K562 (cell line): Measurements from ENCODE around the gene TLR5. TPM values are rescaled to one million over a fixed set of nuclear protein-coding genes. Genes with fewer than 3 reads are reported as not detected.

Experiments
- ATAC-seq: fragments of 200-7000 bp; cut with Tn5 transposase; 3 replicates; pipeline ENCODE4 v1.9.1; 2020; ENCODE audit warnings: moderate library complexity
- BruUV-seq: library from RNA; stranded (reverse); fragments of 400-500 nt; replicated peaks from 2 replicates; lab custom pipeline; 2021; lab: Mats Ljungman, UMichigan
- CTCF ChIA-PET: fragments of 300-600 bp; formaldehyde crosslinking; extraction: SDS; loops from one replicate; lab custom pipeline; 2021; ENCODE audit warnings: low intra/inter-chr PET ratio; lab: Yijun Ruan, JAX
- POLR2A ChIA-PET: fragments of 300-600, 350-650 bp; sonication (Branson Sonifier 250); formaldehyde crosslinking; extraction: SDS; loops from one replicate; lab custom pipeline; 2021; ENCODE audit warnings: antibody characterized with exemption, inconsistent platforms; lab: Yijun Ruan, JAX
- DNase-seq, 4 experiments: peaks; one replicate each; pipeline versions ENCODE4 v3.0.0 to v3.0.0-alpha.2; 2011 to 2018; ENCODE audit warnings: low spot score in 3 of 4, mixed read lengths in 3 of 4; ENCODE audit errors: extremely low read depth in 1 of 4
- FAIRE-seq: peaks from 2 replicates; lab custom pipeline; 2011; peaks lifted over from hg19 to GRCh38; lab: Jason Lieb, UNC
- H2AFZ ChIP-seq: 2 replicates; pipeline ENCODE4 v1.6.0; 2011; ENCODE audit warnings: low read depth, low read length, control low read depth, inconsistent platforms
- H3K27ac ChIP-seq: fragments of 200-600 bp; 3 replicates; pipeline ENCODE4 v1.8.0; 2011; ENCODE audit warnings: low read depth, mild to moderate bottlenecking, control low read depth, inconsistent platforms, low read length, moderate library complexity, mixed read lengths; ENCODE audit errors: extremely low read depth
- H3K27me3 ChIP-seq, 2 experiments: fragments of 300-600 bp in 1 of 2; 2 replicates in 1 of 2; 3 replicates in 1 of 2; pipeline versions ENCODE4 v1.6.0 to v1.8.0; 2011; ENCODE audit warnings: inconsistent platforms in 2 of 2, low read length in 2 of 2, mild to moderate bottlenecking in 1 of 2, mixed read lengths in 1 of 2, moderate library complexity in 1 of 2; ENCODE audit not compliant: control insufficient read depth in 2 of 2, insufficient read depth in 2 of 2
- H3K36me3 ChIP-seq: fragments of 300-600 bp; 3 replicates; pipeline ENCODE4 v1.8.0; 2011; ENCODE audit warnings: mild to moderate bottlenecking, low read length, inconsistent platforms; ENCODE audit not compliant: control insufficient read depth, insufficient read depth
- H3K4me1 ChIP-seq, 2 experiments: fragments of 200-600 bp in 1 of 2; replicated peaks in 1 of 2; 2 replicates in 1 of 2; 3 replicates in 1 of 2; pipeline versions ENCODE4 v1.5.1 to v1.8.0; 2011; ENCODE audit warnings: inconsistent platforms in 2 of 2, low read length in 2 of 2, mild to moderate bottlenecking in 1 of 2, mixed read lengths in 1 of 2, moderate library complexity in 1 of 2; ENCODE audit not compliant: control insufficient read depth in 2 of 2, insufficient read depth in 2 of 2
- H3K4me2 ChIP-seq: 2 replicates; pipeline ENCODE4 v1.6.1; 2011; ENCODE audit warnings: low read length, control low read depth, inconsistent platforms, mixed read lengths; ENCODE audit not compliant: insufficient read depth
- H3K4me3 ChIP-seq: fragments of 200-600 bp; sonication (generic), shearing (Covaris generic); 2 replicates; pipeline ENCODE4 v1.5.1; 2016; ENCODE audit warnings: control low read depth, inconsistent platforms
- H3K79me2 ChIP-seq: fragments of 200-600 bp; 3 replicates; pipeline ENCODE4 v1.8.0; 2011; ENCODE audit warnings: low read length, inconsistent platforms; ENCODE audit not compliant: control insufficient read depth, insufficient read depth
- H3K9ac ChIP-seq, 2 experiments: 2 replicates each; pipeline versions ENCODE4 v1.6.0 to v1.6.1; 2011; ENCODE audit warnings: low read depth in 2 of 2, low read length in 2 of 2, control low read depth in 1 of 2, inconsistent platforms in 1 of 2, mild to moderate bottlenecking in 1 of 2, mixed read lengths in 1 of 2; ENCODE audit not compliant: insufficient read depth in 1 of 2
- H3K9me1 ChIP-seq: one replicate; pipeline ENCODE4 v1.6.0; 2011; ENCODE audit warnings: inconsistent platforms, mild to moderate bottlenecking, low read length, moderate library complexity; ENCODE audit not compliant: control insufficient read depth, insufficient read depth
- H3K9me3 ChIP-seq: replicated peaks from 2 replicates; pipeline ENCODE4 v1.5.1; 2011; ENCODE audit warnings: low read depth, low read length, inconsistent platforms; ENCODE audit not compliant: control insufficient read depth, insufficient read depth
- H4K20me1 ChIP-seq: replicated peaks from 2 replicates; pipeline ENCODE4 v1.6.1; 2011; ENCODE audit warnings: low read length, inconsistent platforms, mixed read lengths; ENCODE audit not compliant: control insufficient read depth, insufficient read depth
- CBX8 ChIP-seq: fragments of 200-600 bp; sonication (generic); IDR thresholded peaks from 2 replicates; pipeline ENCODE4 v1.6.1; 2012; ENCODE audit warnings: borderline replicate concordance, mixed run types, low read depth, mild to moderate bottlenecking, moderate library complexity, mixed read lengths, low read length, control low read depth, inconsistent platforms; ENCODE audit not compliant: poor library complexity, severe bottlenecking; ENCODE audit errors: extremely low read depth
- DDX20 ChIP-seq: fragments of 450-650 bp; IDR thresholded peaks from 2 replicates; pipeline ENCODE4 v1.6.1; 2016; ENCODE audit warnings: missing genetic modification characterization, low read depth, mild to moderate bottlenecking, missing compliant biosample characterization, moderate library complexity
- KLF10 ChIP-seq: fragments of 250-450 bp; sonication (Bioruptor Pico); IDR thresholded peaks from 2 replicates; pipeline ENCODE4 v1.6.1; 2021; ENCODE audit warnings: matching md5 sums
- MAFG ChIP-seq: fragments of 450-650 bp; conservative IDR thresholded peaks from 2 replicates; pipeline ENCODE4 v1.6.1; 2016; ENCODE audit warnings: missing genetic modification characterization, missing compliant biosample characterization
- PHF21A ChIP-seq: fragments of 450-650 bp; IDR thresholded peaks from 2 replicates; pipeline ENCODE4 v1.6.1; 2017; ENCODE audit warnings: low read depth, borderline replicate concordance
- PHF8 ChIP-seq: fragments of 200-600 bp; sonication (generic); IDR thresholded peaks from 2 replicates; pipeline ENCODE4 v1.6.1; 2012; ENCODE audit warnings: mixed run types, mild to moderate bottlenecking, inconsistent platforms, low read length, moderate library complexity, borderline replicate concordance
- PTBP1 ChIP-seq: fragments of 200-400 bp; formaldehyde crosslinking; IDR thresholded peaks from 2 replicates; pipeline ENCODE4 v1.6.1; 2017; ENCODE audit warnings: low read depth, low read length
- SRSF1 ChIP-seq: fragments of 200-400 bp; formaldehyde crosslinking; IDR thresholded peaks from 2 replicates; pipeline ENCODE4 v1.6.1; 2017; ENCODE audit warnings: mild to moderate bottlenecking, low read depth, low read length, moderate library complexity
- TAF9B ChIP-seq: fragments of 450-650 bp; IDR thresholded peaks from 2 replicates; pipeline ENCODE4 v1.6.1; 2018; ENCODE audit warnings: mild to moderate bottlenecking; ENCODE audit not compliant: partially characterized antibody
- TAL1 ChIP-seq: fragments of 450-650 bp; IDR thresholded peaks from 2 replicates; pipeline ENCODE4 v1.6.1; 2016; ENCODE audit warnings: mild to moderate bottlenecking
- ZNF41 ChIP-seq: fragments of 250-450 bp; sonication (Bioruptor Pico); conservative IDR thresholded peaks from 2 replicates; pipeline ENCODE4 v1.4.0; 2020; ENCODE audit warnings: mild to moderate bottlenecking
- ZNF75A ChIP-seq: fragments of 450-650 bp; formaldehyde crosslinking; IDR thresholded peaks from 2 replicates; pipeline ENCODE4 v1.4.0; 2020; ENCODE audit warnings: mild to moderate bottlenecking
- WGBS: fragments of 100-300 bp; shearing (Covaris generic); methylation state at CpG from one replicate; pipeline ENCODE4 v1.1.6; 2016; ENCODE audit warnings: low coverage, mixed read lengths; ENCODE audit not compliant: insufficient coverage; ENCODE audit errors: missing lambda C conversion rate; 5-methylcytosine and 5-hydroxymethylcytosine counted together
- in situ Hi-C: fragments of 300-500 bp; cut with MboI; formaldehyde crosslinking; loops from 4 replicates; pipeline ENCODE4 v1.15.0; 2018; ENCODE audit warnings: inconsistent platforms, mixed read lengths
- intact Hi-C: fragments of 100-400 bp; cut with micrococcal nuclease; formaldehyde crosslinking; loops from 2 replicates; pipeline ENCODE4 v1.14.2; 2022
- polyA plus RNA-seq, 8 experiments: library from polyadenylated mRNA; depleted of rRNA in 4 of 8; stranded (reverse) in 5 of 8; unstranded in 3 of 8; fragments of >200 nt; fragmentation: Nextera tagmentation in 2 of 8; fragmentation: Illumina TruSeq in 1 of 8; extraction: Ambion mirVana in 2 of 8; extraction: Trizol in 1 of 8; gene quantifications; 2 replicates each; pipeline versions ENCODE4 v1.2.1 to v1.2.3, GENCODE V29; 2011 to 2014; ENCODE audit warnings: inconsistent platforms in 1 of 8, missing spikeins in 1 of 8
- total RNA-seq, 7 experiments: library from RNA; depleted of rRNA in 6 of 7; stranded (reverse); fragments of >200 nt in 6 of 7; fragmentation: Illumina TruSeq in 2 of 7; extraction: Trizol in 2 of 7; gene quantifications; 2 replicates each; pipeline versions ENCODE4 v1.2.1 to v1.2.3, GENCODE V29; 2011 to 2021; ENCODE audit warnings: low replicate concordance in 1 of 7
- TF ChIP-seq, protein P1 (sequence below): fragments of 450-650 bp; IDR thresholded peaks from 2 replicates; pipeline ENCODE4 v1.6.1; 2018; ENCODE audit warnings: mild to moderate bottlenecking, low read depth; ENCODE audit not compliant: partially characterized antibody
- TF ChIP-seq, protein P2 (sequence below): fragments of 450-650 bp; conservative IDR thresholded peaks from 2 replicates; pipeline ENCODE4 v1.6.1; 2016; ENCODE audit warnings: missing genetic modification characterization, low read depth, mild to moderate bottlenecking, control low read depth, missing compliant biosample characterization
- TF ChIP-seq, protein P3 (sequence below): fragments of 450-650 bp; formaldehyde crosslinking; IDR thresholded peaks from 2 replicates; pipeline ENCODE4 v1.4.0; 2022; ENCODE audit warnings: missing genetic modification characterization
- TF ChIP-seq, protein P4 (sequence below): fragments of 450-650 bp; formaldehyde crosslinking; IDR thresholded peaks from 2 replicates; pipeline ENCODE4 v1.4.0; 2020; ENCODE audit warnings: mild to moderate bottlenecking

TLR5 gene
- total and polyA plus RNA-seq, 9 of the 15 experiments (the other 6 are each of a cell fraction or from before 2014, with no cell fraction given): 0.93 to 7.4 (median 1.9) TPM

DNA sequence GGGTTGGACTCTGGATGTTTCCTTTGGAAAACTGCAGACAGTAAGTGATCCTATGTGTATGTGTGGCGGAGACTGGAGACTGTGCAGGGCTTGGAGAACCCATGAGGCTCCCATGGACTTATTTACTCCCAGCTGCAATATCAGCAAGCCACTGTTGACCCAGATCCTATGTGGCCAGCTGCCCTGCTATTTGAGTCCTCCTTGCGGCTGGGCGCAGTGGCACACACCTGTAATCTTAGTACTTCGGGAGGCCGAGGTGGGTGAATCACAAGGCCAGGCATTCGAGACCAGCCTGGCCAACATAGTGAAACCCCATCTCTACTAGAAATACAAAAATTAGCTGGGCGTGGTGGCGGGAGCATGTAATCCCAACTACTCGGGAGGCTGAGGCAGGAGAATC lies 83.5 kb downstream of the TLR5 start:
- no TSS peak for BruUV-seq
- intact Hi-C loops: no loop called here

More for the DNA sequence above, 83.5 kb downstream of the TLR5 start:
- DNase-seq: no peak
- no peaks in the 10 kb centered on the region for H3K79me2 ChIP-seq
- no peaks in the 10 kb centered on the region for H4K20me1 ChIP-seq
- WGBS: 4% methylated on average over 9 of the region's 9 CpGs
- CTCF ChIA-PET: no interaction called here
- H3K9me3 ChIP-seq: no peaks in the 10 kb centered on the region
- H3K4me3 ChIP-seq: no peak overlapping the region
- no peaks in the 10 kb centered on the region for H3K36me3 ChIP-seq
- in situ Hi-C loops: no loop called here
- H3K4me1 ChIP-seq: no peaks in the 10 kb centered on the region
- ATAC-seq: no peak
- H3K9me1 ChIP-seq: no peaks in the 10 kb centered on the region
- no peak overlapping the region for H3K27ac ChIP-seq
- H3K9ac ChIP-seq: no peak overlapping the region
- H3K27me3 ChIP-seq: peaks cover 6 to 7% of the 10 kb centered on the region in 2 experiments; a peak in 2 of 5 replicates
- POLR2A ChIA-PET: no interaction called here
- no peak overlapping the region for H2AFZ ChIP-seq
- FAIRE-seq: no peak
- TF ChIP-seq ZNF41 (no peak), PHF21A (no peak), KLF10 (CRISPR knock-in tag) (no peak), ZNF75A (CRISPR knock-in tag) (no peak), PTBP1 (no peak), TAF9B (no peak), CBX8 (no peak), MAFG (tag) (no peak), PHF8 (no peak), TAL1 (no peak), DDX20 (tag) (no peak), SRSF1 (no peak)
- TF ChIP-seq, protein P1, sequence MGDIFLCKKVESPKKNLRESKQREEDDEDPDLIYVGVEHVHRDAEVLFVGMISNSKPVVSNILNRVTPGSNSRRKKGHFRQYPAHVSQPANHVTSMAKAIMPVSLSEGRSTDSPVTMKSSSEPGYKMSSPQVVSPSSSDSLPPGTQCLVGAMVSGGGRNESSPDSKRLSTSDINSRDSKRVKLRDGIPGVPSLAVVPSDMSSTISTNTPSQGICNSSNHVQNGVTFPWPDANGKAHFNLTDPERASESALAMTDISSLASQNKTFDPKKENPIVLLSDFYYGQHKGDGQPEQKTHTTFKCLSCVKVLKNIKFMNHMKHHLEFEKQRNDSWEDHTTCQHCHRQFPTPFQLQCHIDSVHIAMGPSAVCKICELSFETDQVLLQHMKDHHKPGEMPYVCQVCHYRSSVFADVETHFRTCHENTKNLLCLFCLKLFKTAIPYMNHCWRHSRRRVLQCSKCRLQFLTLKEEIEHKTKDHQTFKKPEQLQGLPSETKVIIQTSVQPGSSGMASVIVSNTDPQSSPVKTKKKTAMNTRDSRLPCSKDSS: no peak
- TF ChIP-seq, protein P2, sequence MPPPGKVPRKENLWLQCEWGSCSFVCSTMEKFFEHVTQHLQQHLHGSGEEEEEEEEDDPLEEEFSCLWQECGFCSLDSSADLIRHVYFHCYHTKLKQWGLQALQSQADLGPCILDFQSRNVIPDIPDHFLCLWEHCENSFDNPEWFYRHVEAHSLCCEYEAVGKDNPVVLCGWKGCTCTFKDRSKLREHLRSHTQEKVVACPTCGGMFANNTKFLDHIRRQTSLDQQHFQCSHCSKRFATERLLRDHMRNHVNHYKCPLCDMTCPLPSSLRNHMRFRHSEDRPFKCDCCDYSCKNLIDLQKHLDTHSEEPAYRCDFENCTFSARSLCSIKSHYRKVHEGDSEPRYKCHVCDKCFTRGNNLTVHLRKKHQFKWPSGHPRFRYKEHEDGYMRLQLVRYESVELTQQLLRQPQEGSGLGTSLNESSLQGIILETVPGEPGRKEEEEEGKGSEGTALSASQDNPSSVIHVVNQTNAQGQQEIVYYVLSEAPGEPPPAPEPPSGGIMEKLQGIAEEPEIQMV (tag): no peak
- TF ChIP-seq, protein P3, sequence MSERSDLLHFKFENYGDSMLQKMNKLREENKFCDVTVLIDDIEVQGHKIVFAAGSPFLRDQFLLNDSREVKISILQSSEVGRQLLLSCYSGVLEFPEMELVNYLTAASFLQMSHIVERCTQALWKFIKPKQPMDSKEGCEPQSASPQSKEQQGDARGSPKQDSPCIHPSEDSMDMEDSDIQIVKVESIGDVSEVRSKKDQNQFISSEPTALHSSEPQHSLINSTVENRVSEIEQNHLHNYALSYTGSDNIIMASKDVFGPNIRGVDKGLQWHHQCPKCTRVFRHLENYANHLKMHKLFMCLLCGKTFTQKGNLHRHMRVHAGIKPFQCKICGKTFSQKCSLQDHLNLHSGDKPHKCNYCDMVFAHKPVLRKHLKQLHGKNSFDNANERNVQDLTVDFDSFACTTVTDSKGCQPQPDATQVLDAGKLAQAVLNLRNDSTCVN (CRISPR knock-in tag): no peak
- TF ChIP-seq, protein P4, sequence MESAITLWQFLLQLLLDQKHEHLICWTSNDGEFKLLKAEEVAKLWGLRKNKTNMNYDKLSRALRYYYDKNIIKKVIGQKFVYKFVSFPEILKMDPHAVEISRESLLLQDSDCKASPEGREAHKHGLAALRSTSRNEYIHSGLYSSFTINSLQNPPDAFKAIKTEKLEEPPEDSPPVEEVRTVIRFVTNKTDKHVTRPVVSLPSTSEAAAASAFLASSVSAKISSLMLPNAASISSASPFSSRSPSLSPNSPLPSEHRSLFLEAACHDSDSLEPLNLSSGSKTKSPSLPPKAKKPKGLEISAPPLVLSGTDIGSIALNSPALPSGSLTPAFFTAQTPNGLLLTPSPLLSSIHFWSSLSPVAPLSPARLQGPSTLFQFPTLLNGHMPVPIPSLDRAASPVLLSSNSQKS (CRISPR knock-in tag): no peak
- no peak overlapping the region for H3K4me2 ChIP-seq
